ENCODE data around the gene SCNN1A. TPM values are rescaled to one million over a fixed set of nuclear protein-coding genes. Genes with fewer than 3 reads are reported as not detected.

Gene SCNN1A
- total RNA-seq, 4 donors from 2014 or later, result 1.3 to 38.3 (median 7.3) TPM

- H3K36me3 ChIP-seq, result no peaks in the 10 kb centered on the region
- DNase-seq, result peak; percentile 39 to 52
- H3K9me3 ChIP-seq, result no peaks in the 10 kb centered on the region
- intact Hi-C loops (cut with DNase I; ENCODE audit: low total_unique reads), result loop anchor here (5.0 to 10.0 kb wide), 2 partner anchors 42 to 200 kb away; partner anchors contain the start of genes GAPDH and SCNN1A
- H3K4me3 ChIP-seq, result peak overlapping the region; percentile 43 to 60
- no peak for TF ChIP-seq POLR2A (IDR thresholded peaks at IDR 0.05)
- no peak for TF ChIP-seq CTCF (IDR thresholded peaks at IDR 0.05)
- no peaks in the 10 kb centered on the region for H3K27me3 ChIP-seq
- H3K4me1 ChIP-seq, result peaks cover 4 to 31% of the 10 kb centered on the region in 2 donors
- H3K27ac ChIP-seq, result peak overlapping the region; percentile 95 to 97
Observed at GRCh38 chr12:6334940-6335450, 40.4 kb downstream of the SCNN1A start.

GRCh38 chr12:6334359-6334758 is 41.0 kb downstream of the SCNN1A start:
- no peak for DNase-seq
- peak overlapping the region; percentile 95 to 97 for H3K27ac ChIP-seq
- H3K9me3 ChIP-seq, result no peaks in the 10 kb centered on the region
- H3K4me3 ChIP-seq, result peak overlapping the region in 1 of 2 donors; percentile 60
- H3K27me3 ChIP-seq, result no peaks in the 10 kb centered on the region
- peaks cover 4 to 31% of the 10 kb centered on the region in 2 donors for H3K4me1 ChIP-seq
- intact Hi-C loops (cut with DNase I; ENCODE audit: low total_unique reads), result loop anchor here (10.0 kb wide), 1 partner anchor 200 kb away; the partner anchor contains the start of gene GAPDH
- H3K36me3 ChIP-seq, result no peaks in the 10 kb centered on the region
- TF ChIP-seq CTCF (IDR thresholded peaks at IDR 0.05) (no peak), POLR2A (IDR thresholded peaks at IDR 0.05) (no peak)

- no peaks in the 10 kb centered on the region for H3K36me3 ChIP-seq
- H3K9me3 ChIP-seq, result no peaks in the 10 kb centered on the region
- no peak overlapping the region for H3K4me3 ChIP-seq
- DNase-seq, result no peak
- TF ChIP-seq POLR2A (IDR thresholded peaks at IDR 0.05), result no peak
- TF ChIP-seq CTCF (IDR thresholded peaks at IDR 0.05), result no peak
- no peaks in the 10 kb centered on the region for H3K27me3 ChIP-seq
- peak overlapping the region; percentile 95 to 97 for H3K27ac ChIP-seq
- intact Hi-C loops (cut with DNase I; ENCODE audit: low total_unique reads), result loop anchor here (10.0 kb wide), 1 partner anchor 201 kb away; the partner anchor contains the start of gene GAPDH
- H3K4me1 ChIP-seq, result peaks cover 4 to 31% of the 10 kb centered on the region in 2 donors
Observed at GRCh38 chr12:6333566-6333965, 41.8 kb downstream of the SCNN1A start.

- H3K4me3 ChIP-seq, result no peak overlapping the region
- H3K27ac ChIP-seq, result peak overlapping the region; percentile 95 to 97
- no peak for DNase-seq
- intact Hi-C loops (cut with DNase I; ENCODE audit: low total_unique reads), result loop anchor here (10.0 kb wide), 1 partner anchor 202 kb away; the partner anchor contains the start of gene GAPDH
- H3K9me3 ChIP-seq, result no peaks in the 10 kb centered on the region
- no peaks in the 10 kb centered on the region for H3K36me3 ChIP-seq
- no peaks in the 10 kb centered on the region for H3K27me3 ChIP-seq
- H3K4me1 ChIP-seq, result peaks cover 4 to 31% of the 10 kb centered on the region in 2 donors
- TF ChIP-seq POLR2A (IDR thresholded peaks at IDR 0.05) (no peak), CTCF (IDR thresholded peaks at IDR 0.05) (no peak)
Observed at GRCh38 chr12:6333029-6333428, 42.3 kb downstream of the SCNN1A start.

- H3K9me3 ChIP-seq, result no peaks in the 10 kb centered on the region
- peak overlapping the region in 1 of 2 donors; percentile 95 for H3K27ac ChIP-seq
- no peak overlapping the region for H3K4me3 ChIP-seq
- peaks cover 4 to 31% of the 10 kb centered on the region in 2 donors for H3K4me1 ChIP-seq
- no peak for DNase-seq
- no peak for TF ChIP-seq CTCF (IDR thresholded peaks at IDR 0.05)
- TF ChIP-seq POLR2A (IDR thresholded peaks at IDR 0.05), result no peak
- H3K36me3 ChIP-seq, result no peaks in the 10 kb centered on the region
- intact Hi-C loops (cut with DNase I; ENCODE audit: low total_unique reads), result loop anchor here (10.0 kb wide), 1 partner anchor 202 kb away; the partner anchor contains the start of gene GAPDH
- H3K27me3 ChIP-seq, result no peaks in the 10 kb centered on the region
Observed at GRCh38 chr12:6332459-6332858, 42.9 kb downstream of the SCNN1A start.
